Prostate gland (tissue), 2 donors: ENCODE results near the gene QARS1.

Experiments used
- POLR2A ChIP-seq: fragments of 450-650 bp; IDR thresholded peaks from one replicate; pipeline ENCODE4 v1.6.1; 2016; ENCODE audit warnings: antibody characterized with exemption, mild to moderate bottlenecking
- POLR2AphosphoS5 ChIP-seq: sonication (generic); formaldehyde crosslinking; IDR thresholded peaks from one replicate; pipeline ENCODE4 v1.6.1; 2017; ENCODE audit warnings: antibody characterized with exemption
- TF ChIP-seq, protein P1 (sequence below), 4 experiments: fragments of 200-600 bp in 2 of 4; fragments of 450-650 bp in 2 of 4; sonication (generic) in 2 of 4; IDR thresholded peaks; 1 replicate in 3 of 4; 2 replicates in 1 of 4; pipeline ENCODE4 v1.5.1; 2016 to 2019; ENCODE audit warnings: antibody characterized with exemption in 4 of 4, mild to moderate bottlenecking in 2 of 4, moderate library complexity in 2 of 4

DNA sequence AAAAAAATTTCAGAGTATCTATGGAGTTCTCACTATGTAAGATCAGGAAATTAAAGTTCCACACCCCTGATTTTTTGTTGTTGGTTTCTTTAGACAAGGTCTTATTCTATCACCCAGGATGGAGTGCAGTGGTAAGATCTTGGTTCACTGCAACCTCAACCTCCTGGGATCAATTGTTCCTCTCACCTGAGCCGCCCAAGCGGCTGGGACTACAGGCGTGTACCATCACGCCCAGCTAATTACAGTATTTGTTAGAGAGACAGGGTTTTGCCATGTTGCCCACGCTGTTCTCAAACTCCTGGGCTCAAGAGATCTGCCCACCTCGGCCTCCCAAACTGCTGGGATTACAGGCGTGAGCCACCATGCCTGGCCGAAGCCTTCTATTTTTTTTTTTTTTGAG, 23.1 kb downstream of the QARS1 start:
- TF ChIP-seq POLR2AphosphoS5 (no peak), POLR2A (no peak)
- TF ChIP-seq, protein P1, sequence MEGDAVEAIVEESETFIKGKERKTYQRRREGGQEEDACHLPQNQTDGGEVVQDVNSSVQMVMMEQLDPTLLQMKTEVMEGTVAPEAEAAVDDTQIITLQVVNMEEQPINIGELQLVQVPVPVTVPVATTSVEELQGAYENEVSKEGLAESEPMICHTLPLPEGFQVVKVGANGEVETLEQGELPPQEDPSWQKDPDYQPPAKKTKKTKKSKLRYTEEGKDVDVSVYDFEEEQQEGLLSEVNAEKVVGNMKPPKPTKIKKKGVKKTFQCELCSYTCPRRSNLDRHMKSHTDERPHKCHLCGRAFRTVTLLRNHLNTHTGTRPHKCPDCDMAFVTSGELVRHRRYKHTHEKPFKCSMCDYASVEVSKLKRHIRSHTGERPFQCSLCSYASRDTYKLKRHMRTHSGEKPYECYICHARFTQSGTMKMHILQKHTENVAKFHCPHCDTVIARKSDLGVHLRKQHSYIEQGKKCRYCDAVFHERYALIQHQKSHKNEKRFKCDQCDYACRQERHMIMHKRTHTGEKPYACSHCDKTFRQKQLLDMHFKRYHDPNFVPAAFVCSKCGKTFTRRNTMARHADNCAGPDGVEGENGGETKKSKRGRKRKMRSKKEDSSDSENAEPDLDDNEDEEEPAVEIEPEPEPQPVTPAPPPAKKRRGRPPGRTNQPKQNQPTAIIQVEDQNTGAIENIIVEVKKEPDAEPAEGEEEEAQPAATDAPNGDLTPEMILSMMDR (IDR thresholded peaks at IDR 0.05), result no peak
